Measurements from ENCODE around the gene RBM5.

- TF ChIP-seq EZH2 (IDR thresholded peaks at IDR 0.05; ENCODE audit: borderline replicate concordance, insufficient read depth, low read depth, low read length, poor library complexity, severe bottlenecking) = no peak
- TF ChIP-seq CTCF (IDR thresholded peaks at IDR 0.05) = no peak
Observed at GRCh38 chr3:50132421-50133282, 43.9 kb downstream of the RBM5 start.

All from B cell (primary cell).